ENCODE measurements around the gene SMCR8. TPM values are rescaled to one million over a fixed set of nuclear protein-coding genes. Genes with fewer than 3 reads are reported as not detected.

Gene SMCR8
- total and polyA plus RNA-seq, 9 of the 15 experiments (the other 6 are each of a cell fraction or from before 2014, with no cell fraction given): 0.25 to 8.8 (median 4.9) TPM

- TF ChIP-seq, protein P1, sequence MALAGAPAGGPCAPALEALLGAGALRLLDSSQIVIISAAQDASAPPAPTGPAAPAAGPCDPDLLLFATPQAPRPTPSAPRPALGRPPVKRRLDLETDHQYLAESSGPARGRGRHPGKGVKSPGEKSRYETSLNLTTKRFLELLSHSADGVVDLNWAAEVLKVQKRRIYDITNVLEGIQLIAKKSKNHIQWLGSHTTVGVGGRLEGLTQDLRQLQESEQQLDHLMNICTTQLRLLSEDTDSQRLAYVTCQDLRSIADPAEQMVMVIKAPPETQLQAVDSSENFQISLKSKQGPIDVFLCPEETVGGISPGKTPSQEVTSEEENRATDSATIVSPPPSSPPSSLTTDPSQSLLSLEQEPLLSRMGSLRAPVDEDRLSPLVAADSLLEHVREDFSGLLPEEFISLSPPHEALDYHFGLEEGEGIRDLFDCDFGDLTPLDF (CRISPR knock-in tag; IDR thresholded peaks at IDR 0.05): no peak
- TF ChIP-seq ZNF551 (CRISPR knock-in tag; IDR thresholded peaks at IDR 0.05): no peak
- TF ChIP-seq POLR3A (IDR thresholded peaks at IDR 0.05; ENCODE audit: borderline replicate concordance, extremely low read depth, insufficient read depth, insufficient read length): no peak
- TF ChIP-seq ZNF184 (CRISPR knock-in tag; IDR thresholded peaks at IDR 0.05): no peak
- no peak for TF ChIP-seq MCM5 (IDR thresholded peaks at IDR 0.05; ENCODE audit: low read depth)
- no peak for TF ChIP-seq TRIM24 (IDR thresholded peaks at IDR 0.05)
- peak; percentile 66 for TF ChIP-seq MBD2 (IDR thresholded peaks at IDR 0.05; ENCODE audit: borderline replicate concordance, low read depth)
- TF ChIP-seq, protein P2, sequence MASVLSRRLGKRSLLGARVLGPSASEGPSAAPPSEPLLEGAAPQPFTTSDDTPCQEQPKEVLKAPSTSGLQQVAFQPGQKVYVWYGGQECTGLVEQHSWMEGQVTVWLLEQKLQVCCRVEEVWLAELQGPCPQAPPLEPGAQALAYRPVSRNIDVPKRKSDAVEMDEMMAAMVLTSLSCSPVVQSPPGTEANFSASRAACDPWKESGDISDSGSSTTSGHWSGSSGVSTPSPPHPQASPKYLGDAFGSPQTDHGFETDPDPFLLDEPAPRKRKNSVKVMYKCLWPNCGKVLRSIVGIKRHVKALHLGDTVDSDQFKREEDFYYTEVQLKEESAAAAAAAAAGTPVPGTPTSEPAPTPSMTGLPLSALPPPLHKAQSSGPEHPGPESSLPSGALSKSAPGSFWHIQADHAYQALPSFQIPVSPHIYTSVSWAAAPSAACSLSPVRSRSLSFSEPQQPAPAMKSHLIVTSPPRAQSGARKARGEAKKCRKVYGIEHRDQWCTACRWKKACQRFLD (CRISPR knock-in tag; IDR thresholded peaks at IDR 0.05): peak; percentile 56; the same call in 1 of the 2 replicates
- TF ChIP-seq CBX5 (IDR thresholded peaks at IDR 0.05; ENCODE audit: borderline replicate concordance, low read depth): no peak
- peak in 1 of 2 experiments; percentile 72; a peak in 1 of 4 replicates for TF ChIP-seq ZNF639 (CRISPR knock-in tag; conservative IDR thresholded peaks at IDR 0.05 in 1 of 2, IDR thresholded peaks at IDR 0.05 in 1 of 2)
- no peak for TF ChIP-seq MAFK (IDR thresholded peaks at IDR 0.05; ENCODE audit: low read length)
- TF ChIP-seq CREBBP (IDR thresholded peaks at IDR 0.05; ENCODE audit: low read depth, low read length): no peak
- TF ChIP-seq KDM1A (IDR thresholded peaks at IDR 0.05): no peak
- TF ChIP-seq TSHZ1 (CRISPR knock-in tag; IDR thresholded peaks at IDR 0.05): no peak
- no peak for TF ChIP-seq E4F1 (CRISPR knock-in tag; IDR thresholded peaks at IDR 0.05; ENCODE audit: borderline replicate concordance)
- no peak for TF ChIP-seq DNMT1 (IDR thresholded peaks at IDR 0.05)
- no peak for TF ChIP-seq FOXA1 (IDR thresholded peaks at IDR 0.05; ENCODE audit: borderline replicate concordance)
These were observed at the start of gene SMCR8, which contains the start of gene TOP3A (continued) for GRCh38 chr17:18314731-18315561.

Measured in K562 (cell line).